Glomerular visceral epithelial cell (primary cell): ENCODE data around the gene MMP3.
A peak's percentile ranks its signal among the peaks of the same experiment; 100 is the strongest.

Experiments
- DNase-seq: peaks from one replicate; pipeline ENCODE4 v3.0.0-alpha.2; 2016; ENCODE audit errors: extremely low spot score

Gene MMP3

DNA sequence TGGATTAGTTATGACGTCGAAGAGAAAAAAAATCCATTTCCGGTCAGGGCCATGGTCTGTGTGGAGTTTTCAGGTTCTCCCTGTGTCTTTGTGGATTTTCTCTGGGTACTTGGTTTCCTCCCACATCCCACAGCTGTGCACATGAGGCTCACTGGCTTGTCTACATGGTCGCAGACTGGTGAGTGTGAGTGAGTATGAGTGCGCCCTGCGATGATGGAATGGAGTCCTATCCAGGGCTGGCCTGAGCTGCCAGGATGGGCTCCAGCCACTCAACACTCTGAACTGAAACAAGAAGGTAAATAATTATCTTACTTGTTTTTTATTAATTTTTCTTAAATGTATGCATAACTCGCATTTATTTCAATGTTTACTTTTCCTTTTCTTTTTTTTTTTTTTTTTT is 10.8 kb downstream of the MMP3 start:
- no peak for DNase-seq

DNA sequence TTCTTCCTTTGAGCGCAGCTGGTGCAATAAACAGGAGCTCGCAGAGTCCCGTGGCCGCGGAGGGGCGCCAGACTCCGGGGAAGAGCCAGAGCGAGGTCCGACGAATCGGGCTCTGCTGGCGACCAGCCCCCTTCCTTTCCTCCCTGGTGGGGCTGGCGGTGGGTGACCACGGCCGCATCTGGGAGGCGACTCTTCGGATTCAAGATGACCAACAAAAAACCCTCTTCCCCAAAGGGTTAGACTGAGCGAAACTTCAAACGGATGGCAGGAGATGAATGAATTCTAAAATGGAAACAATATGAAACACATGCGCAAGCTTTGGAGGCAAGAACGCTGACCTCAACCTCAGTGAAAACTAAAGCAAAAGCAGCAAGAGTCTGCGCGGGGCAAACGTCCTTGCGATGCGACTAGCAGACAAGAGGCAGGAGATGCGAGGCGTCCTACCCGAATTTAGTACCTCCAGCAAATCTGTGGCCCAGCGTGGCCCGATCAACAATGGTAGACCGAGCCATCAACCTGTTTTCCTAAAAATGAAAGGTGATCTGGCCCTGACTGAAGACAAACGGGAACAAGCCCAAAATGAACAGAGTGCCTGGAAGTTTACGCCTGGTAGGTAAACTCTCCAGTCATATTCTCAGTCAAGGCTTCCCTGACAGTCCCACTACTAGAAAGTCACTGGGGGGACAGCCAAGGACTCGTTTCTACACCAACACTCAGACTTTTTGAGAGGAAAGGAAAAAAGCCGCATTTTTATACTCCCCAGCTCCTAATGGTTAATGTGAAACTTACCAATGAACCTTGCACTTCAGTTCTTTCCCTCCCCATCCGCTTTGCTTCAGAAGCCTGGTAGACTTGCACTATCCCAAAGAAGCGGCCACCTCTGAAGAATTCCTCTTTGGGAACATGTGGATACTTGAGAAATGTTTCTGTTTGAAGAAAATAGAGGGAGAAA is 11.6 kb downstream of the MMP3 start:
- DNase-seq: peak; percentile 37

- DNase-seq: no peak
Measured at GRCh38 chr11:102831128-102831488, 12.3 kb downstream of the MMP3 start.

- DNase-seq: no peak
Measured at GRCh38 chr11:102830001-102830727, 13.2 kb downstream of the MMP3 start.

DNA sequence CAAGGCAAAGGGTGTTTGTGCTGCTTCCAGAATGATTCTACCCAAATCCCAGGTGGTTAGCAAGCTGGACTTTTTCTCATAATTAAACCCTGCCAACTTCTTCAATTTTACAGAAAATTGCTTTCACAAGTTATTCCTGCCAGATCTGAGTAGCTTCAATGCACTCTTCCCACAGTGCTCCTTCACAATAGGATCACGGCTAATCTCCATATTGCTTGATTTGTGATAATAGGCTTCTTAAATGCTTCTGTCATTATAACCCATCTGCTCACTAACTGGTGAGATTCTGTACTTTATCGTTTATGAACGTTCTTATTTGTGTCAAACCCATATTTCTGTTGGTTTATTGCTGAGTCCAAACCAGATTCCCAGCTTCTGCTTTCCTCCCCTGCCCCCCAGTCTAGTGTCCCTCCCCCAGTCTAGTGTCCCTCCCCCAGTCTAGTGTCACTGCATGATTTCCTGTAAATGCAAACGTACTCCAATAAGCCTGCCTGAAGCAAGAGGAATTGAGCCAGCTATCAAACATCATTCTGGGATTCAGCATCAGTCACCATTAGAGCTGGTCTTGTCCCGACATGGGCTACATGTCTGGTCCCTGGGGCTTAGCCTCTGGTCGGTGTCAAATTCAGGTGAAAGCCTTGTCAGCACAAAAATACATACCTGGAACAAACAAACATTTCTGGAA is 14.0 kb downstream of the MMP3 start:
- no peak for DNase-seq

GRCh38 chr11:102824556-102824955 is 18.9 kb downstream of the MMP3 start:
- no peak for DNase-seq

DNA sequence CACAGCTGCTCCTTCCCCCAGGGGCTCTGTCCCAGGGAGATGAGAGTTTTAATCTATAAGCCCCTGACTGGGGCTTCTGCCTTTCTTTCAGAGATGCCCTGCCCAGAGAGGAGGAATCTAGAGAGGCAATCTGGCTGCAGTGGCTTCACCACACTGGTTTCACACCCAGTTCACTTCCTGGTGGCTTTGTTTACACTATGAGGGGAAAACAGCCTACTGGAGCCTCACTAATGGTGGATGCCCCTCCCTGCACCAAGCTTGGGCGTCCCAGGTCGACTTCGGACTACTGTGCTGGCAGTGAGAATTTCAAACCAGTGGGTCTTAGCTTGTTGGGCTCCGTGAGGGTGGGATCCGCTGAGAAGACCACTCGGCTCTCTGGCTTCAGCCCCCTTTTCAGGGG is 23.9 kb downstream of the MMP3 start:
- no peak for DNase-seq

- no peak for DNase-seq
Measured at GRCh38 chr11:102813484-102813883, 29.9 kb downstream of the MMP3 start.

DNA sequence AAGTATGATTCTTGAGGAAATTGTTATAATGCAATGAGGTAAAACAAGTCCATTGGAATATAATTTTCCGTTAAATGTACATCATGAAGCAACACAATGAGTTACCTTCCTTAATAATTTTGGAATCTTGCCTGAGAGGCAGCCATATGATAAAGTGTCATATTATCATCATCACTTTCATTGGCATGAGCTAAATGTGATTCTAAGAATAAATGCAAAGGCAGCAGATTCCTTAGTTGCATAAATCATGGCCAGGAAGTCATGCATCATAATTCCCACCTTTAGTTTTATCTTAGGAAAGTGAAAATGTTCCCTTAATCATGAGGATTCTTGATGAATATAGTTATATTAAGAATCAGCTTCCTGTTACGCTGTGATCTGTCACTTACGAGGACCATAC is 31.2 kb downstream of the MMP3 start:
- DNase-seq: no peak

DNA sequence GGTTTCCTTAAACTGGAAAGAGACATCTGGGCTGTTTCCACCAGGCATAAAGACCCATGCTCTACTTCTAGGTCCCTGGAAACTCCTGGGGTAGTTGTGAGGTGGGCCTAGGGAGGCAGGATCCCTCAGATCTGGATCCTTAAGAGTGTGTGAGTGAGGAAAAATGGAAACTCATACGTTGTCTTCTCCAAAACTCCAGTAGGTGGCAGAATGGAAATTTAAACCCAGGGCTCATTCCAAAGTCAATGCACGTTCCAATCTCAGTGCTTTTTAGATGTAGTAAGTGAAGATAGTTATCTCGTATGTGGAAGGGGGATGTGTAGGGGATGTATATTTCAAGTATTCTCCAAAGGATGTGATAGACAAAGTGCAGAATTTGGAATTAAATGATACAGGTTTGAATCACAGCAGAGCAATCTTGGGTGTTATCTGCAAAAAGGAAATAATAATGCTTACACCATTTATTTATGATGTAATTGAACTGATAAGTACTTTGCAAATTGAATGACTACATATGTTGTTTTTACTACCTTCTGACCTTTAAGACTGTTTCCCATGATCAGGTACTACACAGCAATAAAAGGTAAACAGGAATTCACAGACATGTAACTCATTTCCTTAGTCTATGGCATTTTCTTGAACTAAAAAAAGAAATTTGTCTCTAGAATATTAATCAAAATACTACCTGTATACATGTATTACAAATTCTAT is 32.3 kb downstream of the MMP3 start:
- peak; percentile 17 for DNase-seq

- no peak for DNase-seq
Measured at GRCh38 chr11:102809971-102810370, 33.4 kb downstream of the MMP3 start.

DNA sequence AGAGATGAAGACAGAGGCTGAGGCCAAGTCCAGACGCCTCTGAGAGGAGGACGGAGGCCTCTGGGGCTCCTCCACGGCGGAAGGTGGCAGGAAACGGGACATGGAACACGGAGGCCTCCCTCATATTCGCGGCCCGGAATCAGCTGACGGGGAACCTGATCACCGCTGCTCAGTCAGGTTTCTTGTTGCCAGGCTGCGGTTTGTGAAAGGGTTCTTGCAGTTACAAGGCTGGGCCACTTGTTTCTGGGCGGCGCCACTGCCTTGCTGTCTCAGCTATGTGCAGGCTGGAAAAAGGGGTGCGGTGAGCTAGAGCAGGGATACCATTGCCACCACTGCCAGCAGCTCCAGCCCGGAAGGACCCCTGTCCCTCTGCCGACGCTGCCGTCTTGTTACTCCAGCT is 35.5 kb downstream of the MMP3 start:
- no peak for DNase-seq

DNA sequence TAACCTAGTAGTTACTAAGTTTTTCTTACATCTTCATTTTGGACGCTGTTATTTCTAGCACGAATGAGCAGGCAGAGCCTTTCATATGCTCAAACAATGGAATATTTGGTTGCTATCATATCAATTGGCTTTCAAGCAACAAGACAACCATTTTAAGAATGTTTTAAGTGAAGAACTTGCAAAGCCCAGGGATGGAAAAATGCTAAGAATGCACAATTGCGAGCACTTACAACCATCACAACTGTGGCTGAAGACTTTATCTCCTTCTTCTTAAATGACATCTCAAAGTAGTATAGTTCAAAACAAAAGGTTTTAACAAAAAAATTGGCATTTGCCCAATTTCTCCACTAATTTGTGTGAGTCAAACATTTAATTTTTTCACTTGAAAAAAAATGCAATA is 37.1 kb downstream of the MMP3 start:
- DNase-seq: no peak

- DNase-seq: no peak
Measured at GRCh38 chr11:102802341-102802740, 41.1 kb downstream of the MMP3 start.

- DNase-seq: no peak
Measured at GRCh38 chr11:102800767-102801166, 42.6 kb downstream of the MMP3 start.

- DNase-seq: no peak
Measured at GRCh38 chr11:102799681-102800340, 43.6 kb downstream of the MMP3 start.

DNA sequence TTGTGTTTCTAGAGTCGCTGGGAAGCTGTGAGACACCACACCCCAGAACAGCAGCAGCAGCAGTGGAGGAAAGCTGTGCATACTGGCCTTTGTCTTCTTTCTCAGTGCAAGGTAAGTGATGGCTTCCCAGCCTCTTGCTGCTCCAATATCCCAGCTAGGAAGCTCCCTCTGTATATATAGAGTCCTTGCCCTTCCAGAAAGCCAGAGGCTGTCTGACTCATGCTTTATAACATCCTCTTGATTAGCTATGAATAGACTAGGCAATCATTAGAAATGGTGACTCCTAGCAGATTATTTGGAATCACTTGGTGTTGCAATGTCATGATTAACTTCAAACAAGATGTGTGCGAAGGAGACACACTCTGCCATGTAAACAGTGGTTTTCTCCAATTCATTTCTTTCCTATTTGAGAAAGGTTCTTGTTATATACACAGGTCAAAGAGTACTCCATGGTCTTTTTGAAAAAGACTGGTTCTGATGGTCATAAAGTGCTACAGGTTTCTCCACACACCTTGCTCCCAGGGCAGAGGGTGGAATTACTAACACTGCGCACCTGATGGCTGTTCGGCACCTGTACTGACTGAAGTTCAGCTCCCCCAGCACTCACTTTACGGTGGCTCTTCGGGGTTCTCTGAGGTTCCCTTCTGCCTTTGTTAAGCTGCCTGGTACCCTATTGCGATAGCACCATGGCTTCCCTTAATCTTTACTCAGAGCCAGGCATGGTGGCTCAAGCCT is 45.2 kb downstream of the MMP3 start, which contains the start of gene MMP1:
MMP1 (minus strand) TSS at position 149 of the 735 bp plus-strand sequence; CDS start at position 81, 68 bp downstream.
- DNase-seq: peak; percentile 2

DNA sequence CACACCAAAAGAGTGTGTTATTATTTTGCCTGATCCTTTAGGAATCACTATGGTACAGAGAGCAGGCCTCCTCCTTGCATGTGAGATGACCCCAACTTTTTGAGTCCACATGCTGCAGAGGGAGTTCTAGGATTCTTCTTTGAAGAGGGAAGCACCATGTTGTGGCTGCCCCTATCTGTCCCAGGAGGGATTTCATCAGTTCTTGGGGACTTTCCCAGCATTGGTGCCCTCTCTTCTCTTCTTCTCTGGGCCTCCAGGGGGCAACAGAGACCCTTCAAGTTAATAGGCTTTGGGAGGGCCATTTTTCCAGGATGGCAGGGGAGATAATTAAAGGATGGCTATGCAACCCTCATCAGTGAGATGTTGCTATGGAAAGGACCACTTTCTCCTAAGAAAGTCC is 49.0 kb downstream of the MMP3 start:
- peak; percentile 27 for DNase-seq

GRCh38 chr11:102793677-102794290 is 49.6 kb downstream of the MMP3 start:
- no peak for DNase-seq

DNA sequence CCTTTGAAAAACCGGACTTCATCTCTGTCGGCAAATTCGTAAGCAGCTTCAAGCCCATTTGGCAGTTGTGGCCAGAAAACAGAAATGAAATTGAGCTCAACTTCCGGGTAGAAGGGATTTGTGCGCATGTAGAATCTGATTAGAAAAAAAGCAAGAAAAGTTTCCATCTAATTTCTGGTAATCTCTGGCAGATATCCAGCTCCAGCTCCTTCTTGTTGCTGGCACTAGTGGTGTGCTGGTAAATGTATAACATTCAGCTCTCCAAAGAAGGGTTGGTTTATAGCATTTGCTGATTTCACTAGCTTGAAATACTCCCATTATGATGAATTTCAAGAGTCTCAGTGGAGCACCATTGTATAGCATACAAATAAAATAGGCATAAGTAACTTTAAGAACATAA is 50.8 kb downstream of the MMP3 start:
- no peak for DNase-seq
